ENCODE results near the gene PLCH1.

Gene PLCH1

GRCh38 chr3:155512175-155512866, 232.6 kb downstream of the PLCH1 start:
- H3K4me3 ChIP-seq (ENCODE audit: low read length): no peak overlapping the region
- no peaks in the 10 kb centered on the region for H3K9me3 ChIP-seq (ENCODE audit: insufficient read depth, low read length)
- H2AFZ ChIP-seq (ENCODE audit: low read depth, low read length): no peak overlapping the region
- H3K79me2 ChIP-seq (ENCODE audit: low read length): no peaks in the 10 kb centered on the region
- no peaks in the 10 kb centered on the region for H3K36me3 ChIP-seq (replicated peaks; ENCODE audit: low read depth, low read length)
- no peak overlapping the region for H3K4me2 ChIP-seq (ENCODE audit: low read length)
- H3K4me1 ChIP-seq (ENCODE audit: low read length): peaks cover 5% of the 10 kb centered on the region; the same call in 1 of the 2 replicates
- no peak for TF ChIP-seq CTCF (IDR thresholded peaks at IDR 0.05; ENCODE audit: low read depth, low read length)
- no peak for TF ChIP-seq EZH2phosphoT487 (IDR thresholded peaks at IDR 0.05; ENCODE audit: low read depth)
- H3K27me3 ChIP-seq (ENCODE audit: low read depth, low read length): no peaks in the 10 kb centered on the region
- H4K20me1 ChIP-seq (ENCODE audit: insufficient read depth, low read length): no peaks in the 10 kb centered on the region
- H3K9ac ChIP-seq (ENCODE audit: low read length): no peak overlapping the region
- H3K27ac ChIP-seq (ENCODE audit: low read length): no peak overlapping the region

GRCh38 chr3:155504682-155505081, 240.2 kb downstream of the PLCH1 start:
- Histone ChIP-seq H3K4me1 (ENCODE audit: low read length) (peaks cover 12% of the 10 kb centered on the region), H3K27ac (ENCODE audit: low read length) (no peak overlapping the region), H3K9me3 (ENCODE audit: insufficient read depth, low read length) (no peaks in the 10 kb centered on the region), H4K20me1 (ENCODE audit: insufficient read depth, low read length) (no peaks in the 10 kb centered on the region), H3K36me3 (replicated peaks; ENCODE audit: low read depth, low read length) (no peaks in the 10 kb centered on the region), H3K79me2 (ENCODE audit: low read length) (no peaks in the 10 kb centered on the region), H2AFZ (ENCODE audit: low read depth, low read length) (no peak overlapping the region), H3K4me2 (ENCODE audit: low read length) (no peak overlapping the region), H3K27me3 (ENCODE audit: low read depth, low read length) (no peaks in the 10 kb centered on the region), H3K9ac (ENCODE audit: low read length) (no peak overlapping the region), H3K4me3 (ENCODE audit: low read length) (no peak overlapping the region)
- TF ChIP-seq EZH2phosphoT487 (IDR thresholded peaks at IDR 0.05; ENCODE audit: low read depth) (no peak), CTCF (IDR thresholded peaks at IDR 0.05; ENCODE audit: low read depth, low read length) (no peak)

GRCh38 chr3:155502630-155503029, 242.2 kb downstream of the PLCH1 start:
- no peaks in the 10 kb centered on the region for H3K9me3 ChIP-seq (ENCODE audit: insufficient read depth, low read length)
- TF ChIP-seq CTCF (IDR thresholded peaks at IDR 0.05; ENCODE audit: low read depth, low read length) (no peak), EZH2phosphoT487 (IDR thresholded peaks at IDR 0.05; ENCODE audit: low read depth) (no peak)

GRCh38 chr3:155500194-155500818, 244.6 kb downstream of the PLCH1 start:
- no peak overlapping the region for H3K4me3 ChIP-seq (ENCODE audit: low read length)
- peaks cover 27% of the 10 kb centered on the region for H3K4me1 ChIP-seq (ENCODE audit: low read length)
- 0 out of 2 replicates have a peak overlapping the region, but pooled peaks have one; percentile 17 for H2AFZ ChIP-seq (ENCODE audit: low read depth, low read length)
- H4K20me1 ChIP-seq (ENCODE audit: insufficient read depth, low read length): no peaks in the 10 kb centered on the region
- no peaks in the 10 kb centered on the region for H3K9me3 ChIP-seq (ENCODE audit: insufficient read depth, low read length)
- H3K4me2 ChIP-seq (ENCODE audit: low read length): no peak overlapping the region
- no peak overlapping the region for H3K9ac ChIP-seq (ENCODE audit: low read length)
- no peak for TF ChIP-seq EZH2phosphoT487 (IDR thresholded peaks at IDR 0.05; ENCODE audit: low read depth)
- TF ChIP-seq CTCF (IDR thresholded peaks at IDR 0.05; ENCODE audit: low read depth, low read length): no peak
- H3K79me2 ChIP-seq (ENCODE audit: low read length): no peaks in the 10 kb centered on the region
- no peaks in the 10 kb centered on the region for H3K27me3 ChIP-seq (ENCODE audit: low read depth, low read length)
- no peak overlapping the region for H3K27ac ChIP-seq (ENCODE audit: low read length)
- H3K36me3 ChIP-seq (replicated peaks; ENCODE audit: low read depth, low read length): no peaks in the 10 kb centered on the region

More at GRCh38 chr3:155502630-155503029, 242.2 kb downstream of the PLCH1 start:
- Histone ChIP-seq H2AFZ (ENCODE audit: low read depth, low read length) (no peak overlapping the region), H3K36me3 (replicated peaks; ENCODE audit: low read depth, low read length) (no peaks in the 10 kb centered on the region), H3K9ac (ENCODE audit: low read length) (no peak overlapping the region), H4K20me1 (ENCODE audit: insufficient read depth, low read length) (no peaks in the 10 kb centered on the region), H3K27me3 (ENCODE audit: low read depth, low read length) (no peaks in the 10 kb centered on the region), H3K4me2 (ENCODE audit: low read length) (no peak overlapping the region), H3K4me1 (ENCODE audit: low read length) (peaks cover 16% of the 10 kb centered on the region), H3K4me3 (ENCODE audit: low read length) (no peak overlapping the region), H3K79me2 (ENCODE audit: low read length) (no peaks in the 10 kb centered on the region), H3K27ac (ENCODE audit: low read length) (no peak overlapping the region)
